Uterus (tissue), 2 donors: Measurements from ENCODE around the gene TBX21.

Experiments used
- CTCF ChIP-seq, 4 experiments: fragments of 200-600 bp in 2 of 4; fragments of 450-650 bp in 2 of 4; sonication (generic) in 2 of 4; IDR thresholded peaks; one replicate each; pipeline ENCODE4 v1.5.1; 2016 to 2019; ENCODE audit warnings: antibody characterized with exemption in 4 of 4, mild to moderate bottlenecking in 2 of 4, moderate library complexity in 1 of 4
- POLR2A ChIP-seq, 2 donors: fragments of 450-650 bp; IDR thresholded peaks; one replicate each; pipeline ENCODE4 v1.6.1; 2016; ENCODE audit warnings: antibody characterized with exemption in 2 of 2, mild to moderate bottlenecking in 1 of 2, moderate library complexity in 1 of 2

- TF ChIP-seq CTCF (IDR thresholded peaks at IDR 0.05), result no peak
- no peak for TF ChIP-seq POLR2A (IDR thresholded peaks at IDR 0.05)
Measured at GRCh38 chr17:47781397-47781796, 48.4 kb downstream of the TBX21 start.
